Loucy (cell line): ENCODE measurements around the gene NDUFB8.

Experiments
- H2AFZ ChIP-seq: fragments of 200-600 bp; sonication (generic); 2 replicates; pipeline ENCODE4 v1.6.0; 2016; ENCODE audit warnings: antibody characterized with exemption, mild to moderate bottlenecking, low read length, moderate library complexity
- H3F3A ChIP-seq: fragments of 200-600 bp; 2 replicates; pipeline ENCODE4 v1.6.0; 2016; ENCODE audit warnings: antibody characterized with exemption, low read depth, mild to moderate bottlenecking
- H3K27me3 ChIP-seq: fragments of 200-600 bp; sonication (generic); 2 replicates; pipeline ENCODE4 v1.6.1; 2014; ENCODE audit warnings: low read length, mild to moderate bottlenecking; ENCODE audit not compliant: insufficient read depth, poor library complexity, severe bottlenecking
- H3K36me3 ChIP-seq: fragments of 200-600 bp; sonication (generic); 2 replicates; pipeline ENCODE4 v1.6.1; 2016; ENCODE audit warnings: low read length; ENCODE audit not compliant: insufficient read depth
- H3K4me1 ChIP-seq: fragments of 200-600 bp; sonication (generic); 2 replicates; pipeline ENCODE4 v1.5.1; 2014; ENCODE audit warnings: low read length, mild to moderate bottlenecking; ENCODE audit not compliant: insufficient read depth, poor library complexity, severe bottlenecking
- H3K4me2 ChIP-seq: fragments of 200-600 bp; sonication (generic); 2 replicates; pipeline ENCODE4 v1.6.0; 2014; ENCODE audit warnings: antibody characterized with exemption, low read length, low read depth, mild to moderate bottlenecking; ENCODE audit not compliant: poor library complexity, severe bottlenecking
- H3K4me3 ChIP-seq: fragments of 200-600 bp; sonication (generic); 2 replicates; pipeline ENCODE4 v1.5.1; 2014; ENCODE audit warnings: low read length, mild to moderate bottlenecking, mixed read lengths; ENCODE audit not compliant: poor library complexity, severe bottlenecking
- H3K79me2 ChIP-seq: fragments of 200-600 bp; sonication (generic); 2 replicates; pipeline ENCODE4 v1.6.1; 2014; ENCODE audit warnings: low read length; ENCODE audit not compliant: insufficient read depth
- H3K9ac ChIP-seq: fragments of 200-600 bp; sonication (generic); 2 replicates; pipeline ENCODE4 v1.6.0; 2014; ENCODE audit warnings: mild to moderate bottlenecking, low read depth, low read length, moderate library complexity; ENCODE audit not compliant: poor library complexity, severe bottlenecking
- H3K9me2 ChIP-seq: fragments of 200-600 bp; sonication (generic); replicated peaks from 2 replicates; pipeline ENCODE4 v1.6.1; 2016; ENCODE audit warnings: low read depth, low read length, mixed read lengths
- H3K9me3 ChIP-seq: fragments of 200-600 bp; sonication (generic); 2 replicates; pipeline ENCODE4 v1.6.1; 2014; ENCODE audit warnings: mild to moderate bottlenecking, antibody characterized with exemption, low read length, low read depth; ENCODE audit not compliant: insufficient read depth
- H4K20me1 ChIP-seq: fragments of 200-600 bp; sonication (generic); 2 replicates; pipeline ENCODE4 v1.6.0; 2014; ENCODE audit warnings: antibody characterized with exemption, low read length, mild to moderate bottlenecking; ENCODE audit not compliant: insufficient read depth, poor library complexity, severe bottlenecking
- CTCF ChIP-seq: fragments of 200-600 bp; sonication (generic); conservative IDR thresholded peaks from 2 replicates; pipeline ENCODE4 v1.5.1; 2014; ENCODE audit warnings: mild to moderate bottlenecking, antibody characterized with exemption, low read length
- EZH2phosphoT487 ChIP-seq: fragments of 200-600 bp; IDR thresholded peaks from 2 replicates; pipeline ENCODE4 v1.6.1; 2018; ENCODE audit warnings: antibody characterized with exemption, mild to moderate bottlenecking, moderate library complexity, borderline replicate concordance

Gene NDUFB8

GRCh38 chr10:100498059-100498458 is 31.6 kb downstream of the NDUFB8 start:
- no peaks in the 10 kb centered on the region for H3K79me2 ChIP-seq
- H3K4me2 ChIP-seq: peak overlapping the region; percentile 25
- H3K9ac ChIP-seq: no peak overlapping the region
- peaks cover 66% of the 10 kb centered on the region; the same call in 1 of the 2 replicates for H3K36me3 ChIP-seq
- H3K9me2 ChIP-seq: no peaks in the 10 kb centered on the region
- H3F3A ChIP-seq: no peaks in the 10 kb centered on the region
- no peaks in the 10 kb centered on the region for H4K20me1 ChIP-seq
- H3K4me1 ChIP-seq: peaks cover 26% of the 10 kb centered on the region
- no peaks in the 10 kb centered on the region for H3K9me3 ChIP-seq
- H3K27me3 ChIP-seq: no peaks in the 10 kb centered on the region
- no peak overlapping the region for H3K4me3 ChIP-seq
- TF ChIP-seq CTCF: no peak
- TF ChIP-seq EZH2phosphoT487: no peak
- H2AFZ ChIP-seq: no peak overlapping the region

- Histone ChIP-seq H3K9me3 (no peaks in the 10 kb centered on the region), H3K36me3 (peaks cover 59% of the 10 kb centered on the region; the same call in 1 of the 2 replicates), H3K4me3 (no peak overlapping the region), H3K9me2 (no peaks in the 10 kb centered on the region), H2AFZ (no peak overlapping the region), H3K9ac (no peak overlapping the region), H3K4me2 (no peak overlapping the region), H3K27me3 (no peaks in the 10 kb centered on the region), H3K79me2 (no peaks in the 10 kb centered on the region), H4K20me1 (no peaks in the 10 kb centered on the region), H3K4me1 (peaks cover 19% of the 10 kb centered on the region), H3F3A (no peaks in the 10 kb centered on the region)
- TF ChIP-seq EZH2phosphoT487 (no peak), CTCF (no peak)
Observed at GRCh38 chr10:100496567-100496966, 33.1 kb downstream of the NDUFB8 start.

- Histone ChIP-seq H3K79me2 (no peaks in the 10 kb centered on the region), H3K9me2 (no peaks in the 10 kb centered on the region), H3K36me3 (peaks cover 60% of the 10 kb centered on the region; the same call in 1 of the 2 replicates), H3K9ac (no peak overlapping the region), H3K9me3 (no peaks in the 10 kb centered on the region), H3F3A (no peaks in the 10 kb centered on the region), H3K4me3 (no peak overlapping the region), H3K4me1 (no peaks in the 10 kb centered on the region), H4K20me1 (no peaks in the 10 kb centered on the region), H2AFZ (no peak overlapping the region), H3K4me2 (no peak overlapping the region), H3K27me3 (no peaks in the 10 kb centered on the region)
- TF ChIP-seq CTCF: no peak
- TF ChIP-seq EZH2phosphoT487: no peak
Observed at GRCh38 chr10:100490531-100490930, 39.1 kb downstream of the NDUFB8 start.
